ENCODE measurements around the gene GAL3ST1.
A peak's percentile ranks its signal among the peaks of the same experiment; 100 is the strongest.

The GAL3ST1 gene

DNA sequence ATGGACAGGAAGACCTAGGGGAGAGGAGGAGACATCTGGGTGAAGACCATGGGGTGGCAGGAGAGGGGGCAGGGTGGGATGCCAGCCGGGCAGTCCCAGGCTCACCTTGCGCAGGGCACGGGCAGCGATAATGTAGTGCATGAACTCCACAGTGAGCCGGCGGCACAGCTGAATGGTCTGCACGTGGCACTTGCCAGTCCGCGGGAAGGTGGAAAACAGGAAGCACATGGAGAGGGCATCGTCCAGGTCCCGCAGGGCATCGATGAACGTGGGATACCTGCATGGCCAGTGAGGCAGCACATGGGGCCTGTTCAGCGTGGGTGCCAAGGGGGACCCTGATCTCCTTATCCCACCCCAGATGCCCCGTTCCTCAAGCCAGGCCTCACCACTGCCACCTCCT is 10.0 kb upstream of the GAL3ST1 start:
- Histone ChIP-seq H2BK15ac (ENCODE audit: low read depth, poor library complexity, severe bottlenecking) (no peak overlapping the region), H3K79me1 (replicated peaks; ENCODE audit: low read length, poor library complexity, severe bottlenecking) (peaks cover 75% of the 10 kb centered on the region), H2BK120ac (ENCODE audit: low read depth, low read length) (no peak overlapping the region), H2BK5ac (ENCODE audit: low read depth, low read length, poor library complexity, severe bottlenecking) (no peak overlapping the region), H2AK5ac (ENCODE audit: low read length, severe bottlenecking) (no peak overlapping the region), H3K4me2 (ENCODE audit: low read length, poor library complexity, severe bottlenecking) (no peak overlapping the region), H3K27me3 (ENCODE audit: control insufficient read depth in 1 of 2, insufficient read depth in 1 of 2, low read length in 2 of 2) (no peaks in the 10 kb centered on the region), H2AFZ (ENCODE audit: low read depth, low read length) (no peak overlapping the region), H3K27ac (ENCODE audit: low read length, poor library complexity, severe bottlenecking) (no peak overlapping the region), H3K4me3 (ENCODE audit: insufficient read depth in 1 of 2, low read depth in 1 of 2, low read length in 2 of 2) (no peak overlapping the region), H4K91ac (ENCODE audit: low read length) (peak overlapping the region; percentile 41), H3K4ac (ENCODE audit: low read depth in 1 of 2, low read length in 2 of 2) (no peak overlapping the region), H3K36me3 (ENCODE audit: control insufficient read depth in 1 of 2, insufficient read depth in 2 of 2, low read depth in 1 of 2, low read length in 2 of 2) (peaks cover 98% of the 10 kb centered on the region in 2 experiments), H4K8ac (ENCODE audit: low read length) (no peak overlapping the region), H2BK12ac (ENCODE audit: low read length in 2 of 2) (no peak overlapping the region), H3K18ac (ENCODE audit: low read depth in 1 of 2, low read length in 2 of 2) (no peak overlapping the region), H3K14ac (ENCODE audit: low read length in 2 of 2) (no peak overlapping the region), H3K23ac (ENCODE audit: low read length in 2 of 2) (no peak overlapping the region), H3K9me3 (ENCODE audit: control insufficient read depth, low read length) (no peaks in the 10 kb centered on the region), H3K4me1 (ENCODE audit: control insufficient read depth, insufficient read depth, low read depth, low read length) (peaks cover 1% of the 10 kb centered on the region), H3K9ac (ENCODE audit: low read length) (no peak overlapping the region)
- no peak for DNase-seq
- WGBS, result 98% methylated on average over 15 of the region's 15 CpGs

DNA sequence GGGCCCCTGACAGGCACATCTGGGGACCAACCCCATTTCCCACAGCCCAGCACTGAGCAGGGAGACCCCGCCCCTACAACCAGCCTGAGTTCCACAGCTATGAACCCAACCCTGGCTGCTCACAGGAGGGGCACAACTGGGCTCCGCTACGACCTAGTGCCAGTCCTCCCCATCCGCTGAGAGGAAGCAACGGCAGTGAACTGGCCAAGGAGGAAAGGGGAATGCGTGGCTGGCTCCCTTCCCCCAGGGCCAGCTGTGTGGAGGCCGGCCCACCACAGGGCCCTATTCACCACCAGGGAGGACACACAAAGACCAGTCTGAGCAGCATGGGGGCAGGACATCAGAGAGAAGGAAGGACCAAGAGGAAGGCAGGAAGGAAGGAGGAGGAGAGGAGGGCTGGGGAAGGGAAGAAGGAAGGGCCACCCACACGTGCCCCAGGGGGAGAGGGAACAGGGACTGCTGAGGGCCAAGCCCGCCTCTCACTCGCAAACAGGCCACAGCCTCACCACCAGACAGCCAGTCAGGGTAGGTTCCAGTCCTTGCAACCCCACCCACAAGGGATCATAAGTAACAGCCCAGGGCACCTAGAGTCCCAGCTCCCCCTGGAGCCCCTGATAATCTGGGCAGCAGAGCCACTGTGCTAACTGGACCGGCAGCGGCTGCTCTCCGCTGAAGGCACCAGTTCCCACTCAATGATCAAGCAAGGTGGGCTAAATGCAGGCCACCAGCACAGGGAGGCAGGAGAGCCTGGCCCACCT is 8.5 kb upstream of the GAL3ST1 start:
- Histone ChIP-seq H3K9ac (ENCODE audit: low read length) (peak overlapping the region; percentile 18), H3K27ac (ENCODE audit: low read length, poor library complexity, severe bottlenecking) (no peak overlapping the region), H2BK5ac (ENCODE audit: low read depth, low read length, poor library complexity, severe bottlenecking) (no peak overlapping the region), H3K4me2 (ENCODE audit: low read length, poor library complexity, severe bottlenecking) (no peak overlapping the region), H3K14ac (ENCODE audit: low read length in 2 of 2) (no peak overlapping the region), H3K36me3 (ENCODE audit: control insufficient read depth in 1 of 2, insufficient read depth in 2 of 2, low read depth in 1 of 2, low read length in 2 of 2) (peaks cover 97 to 99% of the 10 kb centered on the region in 2 experiments), H3K4me3 (ENCODE audit: insufficient read depth in 1 of 2, low read depth in 1 of 2, low read length in 2 of 2) (no peak overlapping the region), H2AFZ (ENCODE audit: low read depth, low read length) (no peak overlapping the region), H3K4me1 (ENCODE audit: control insufficient read depth, insufficient read depth, low read depth, low read length) (no peaks in the 10 kb centered on the region), H3K4ac (ENCODE audit: low read depth in 1 of 2, low read length in 2 of 2) (no peak overlapping the region), H2BK15ac (ENCODE audit: low read depth, poor library complexity, severe bottlenecking) (no peak overlapping the region), H4K8ac (ENCODE audit: low read length) (no peak overlapping the region), H4K91ac (ENCODE audit: low read length) (peak overlapping the region; percentile 39), H3K23ac (ENCODE audit: low read length in 2 of 2) (no peak overlapping the region), H2BK120ac (ENCODE audit: low read depth, low read length) (no peak overlapping the region), H3K79me1 (replicated peaks; ENCODE audit: low read length, poor library complexity, severe bottlenecking) (peaks cover 63% of the 10 kb centered on the region), H2AK5ac (ENCODE audit: low read length, severe bottlenecking) (no peak overlapping the region), H3K27me3 (ENCODE audit: control insufficient read depth in 1 of 2, insufficient read depth in 1 of 2, low read length in 2 of 2) (no peaks in the 10 kb centered on the region), H3K9me3 (ENCODE audit: control insufficient read depth, low read length) (no peaks in the 10 kb centered on the region), H3K18ac (ENCODE audit: low read depth in 1 of 2, low read length in 2 of 2) (no peak overlapping the region), H2BK12ac (ENCODE audit: low read length in 2 of 2) (no peak overlapping the region)
- 92% methylated on average over 13 of the region's 13 CpGs for WGBS
- DNase-seq, result no peak

DNA sequence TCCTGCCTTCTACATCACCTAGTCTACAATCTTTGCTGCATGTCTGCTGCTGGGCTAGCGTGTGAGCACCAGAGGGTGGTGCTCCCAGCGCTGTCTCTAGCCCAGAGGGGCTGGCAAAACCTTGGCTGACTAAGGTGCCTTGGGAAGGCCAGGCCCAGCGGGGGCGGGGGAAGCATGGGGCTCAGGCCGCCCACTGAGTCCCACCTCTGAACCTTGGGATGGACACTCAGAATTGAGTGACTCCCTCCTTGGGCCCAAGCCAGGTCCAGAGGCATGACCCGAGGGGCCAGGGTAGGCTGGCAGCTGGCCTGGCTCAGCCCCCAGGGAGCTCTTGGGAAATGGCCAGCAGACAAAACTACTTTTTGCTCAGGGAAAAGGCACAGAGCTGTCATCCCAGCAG is 7.6 kb upstream of the GAL3ST1 start:
- H2BK15ac ChIP-seq (ENCODE audit: low read depth, poor library complexity, severe bottlenecking), result no peak overlapping the region
- no peak for DNase-seq
- 95% methylated on average over 6 of the region's 6 CpGs for WGBS

DNA sequence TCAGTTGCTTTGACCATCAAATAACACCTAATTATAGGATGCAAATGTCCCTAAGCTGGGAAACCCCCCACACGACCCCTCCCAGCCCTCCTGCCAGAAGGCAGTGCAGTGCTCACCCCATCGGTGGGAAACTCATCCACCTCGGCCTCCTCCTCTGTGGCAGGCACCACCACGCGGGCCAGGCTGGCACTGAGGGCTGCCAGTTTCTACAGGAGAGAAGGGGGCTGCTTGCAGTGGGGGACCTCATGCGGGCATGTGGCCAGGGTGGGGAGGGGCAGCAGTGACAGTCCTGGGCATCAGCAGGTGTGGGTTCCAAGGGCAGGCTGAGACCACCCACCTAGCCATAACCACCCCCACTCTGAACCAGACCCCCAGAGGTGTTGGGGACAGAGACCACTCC is 6.4 kb upstream of the GAL3ST1 start:
- 89% methylated on average over 5 of the region's 6 CpGs for WGBS

More for the DNA sequence above, 7.6 kb upstream of the GAL3ST1 start:
- Histone ChIP-seq H3K36me3 (ENCODE audit: control insufficient read depth in 1 of 2, insufficient read depth in 2 of 2, low read depth in 1 of 2, low read length in 2 of 2) (peaks cover 97 to 99% of the 10 kb centered on the region in 2 experiments), H2BK120ac (ENCODE audit: low read depth, low read length) (no peak overlapping the region), H3K4me3 (ENCODE audit: insufficient read depth in 1 of 2, low read depth in 1 of 2, low read length in 2 of 2) (no peak overlapping the region), H3K4me2 (ENCODE audit: low read length, poor library complexity, severe bottlenecking) (no peak overlapping the region), H2BK12ac (ENCODE audit: low read length in 2 of 2) (no peak overlapping the region), H2AFZ (ENCODE audit: low read depth, low read length) (no peak overlapping the region), H3K27ac (ENCODE audit: low read length, poor library complexity, severe bottlenecking) (no peak overlapping the region), H4K91ac (ENCODE audit: low read length) (no peak overlapping the region), H2BK5ac (ENCODE audit: low read depth, low read length, poor library complexity, severe bottlenecking) (no peak overlapping the region), H3K9me3 (ENCODE audit: control insufficient read depth, low read length) (no peaks in the 10 kb centered on the region), H3K4me1 (ENCODE audit: control insufficient read depth, insufficient read depth, low read depth, low read length) (no peaks in the 10 kb centered on the region), H3K9ac (ENCODE audit: low read length) (peak overlapping the region; percentile 18), H4K8ac (ENCODE audit: low read length) (no peak overlapping the region), H3K4ac (ENCODE audit: low read depth in 1 of 2, low read length in 2 of 2) (no peak overlapping the region), H2AK5ac (ENCODE audit: low read length, severe bottlenecking) (no peak overlapping the region), H3K23ac (ENCODE audit: low read length in 2 of 2) (no peak overlapping the region), H3K18ac (ENCODE audit: low read depth in 1 of 2, low read length in 2 of 2) (no peak overlapping the region), H3K79me1 (replicated peaks; ENCODE audit: low read length, poor library complexity, severe bottlenecking) (peaks cover 55% of the 10 kb centered on the region), H3K27me3 (ENCODE audit: control insufficient read depth in 1 of 2, insufficient read depth in 1 of 2, low read length in 2 of 2) (no peaks in the 10 kb centered on the region), H3K14ac (ENCODE audit: low read length in 2 of 2) (no peak overlapping the region)

More for the DNA sequence above, 6.4 kb upstream of the GAL3ST1 start:
- H4K91ac ChIP-seq (ENCODE audit: low read length), result no peak overlapping the region
- H3K4ac ChIP-seq (ENCODE audit: low read depth in 1 of 2, low read length in 2 of 2), result no peak overlapping the region
- no peak overlapping the region for H2AFZ ChIP-seq (ENCODE audit: low read depth, low read length)
- no peak overlapping the region for H3K23ac ChIP-seq (ENCODE audit: low read length in 2 of 2)
- H4K8ac ChIP-seq (ENCODE audit: low read length), result no peak overlapping the region
- H2BK15ac ChIP-seq (ENCODE audit: low read depth, poor library complexity, severe bottlenecking), result no peak overlapping the region
- DNase-seq, result no peak
- H3K27me3 ChIP-seq (ENCODE audit: control insufficient read depth in 1 of 2, insufficient read depth in 1 of 2, low read length in 2 of 2), result no peaks in the 10 kb centered on the region
- H3K14ac ChIP-seq (ENCODE audit: low read length in 2 of 2), result no peak overlapping the region
- H2BK120ac ChIP-seq (ENCODE audit: low read depth, low read length), result no peak overlapping the region
- H3K18ac ChIP-seq (ENCODE audit: low read depth in 1 of 2, low read length in 2 of 2), result no peak overlapping the region
- H3K4me2 ChIP-seq (ENCODE audit: low read length, poor library complexity, severe bottlenecking), result no peak overlapping the region
- H3K9me3 ChIP-seq (ENCODE audit: control insufficient read depth, low read length), result no peaks in the 10 kb centered on the region
- no peak overlapping the region for H2AK5ac ChIP-seq (ENCODE audit: low read length, severe bottlenecking)
- no peak overlapping the region for H3K27ac ChIP-seq (ENCODE audit: low read length, poor library complexity, severe bottlenecking)
- H2BK12ac ChIP-seq (ENCODE audit: low read length in 2 of 2), result no peak overlapping the region
- peaks cover 47% of the 10 kb centered on the region for H3K79me1 ChIP-seq (replicated peaks; ENCODE audit: low read length, poor library complexity, severe bottlenecking)
- H3K4me1 ChIP-seq (ENCODE audit: control insufficient read depth, insufficient read depth, low read depth, low read length), result peaks cover under 1% of the 10 kb centered on the region
- no peak overlapping the region for H2BK5ac ChIP-seq (ENCODE audit: low read depth, low read length, poor library complexity, severe bottlenecking)
- no peak overlapping the region for H3K9ac ChIP-seq (ENCODE audit: low read length)
- no peak overlapping the region for H3K4me3 ChIP-seq (ENCODE audit: insufficient read depth in 1 of 2, low read depth in 1 of 2, low read length in 2 of 2)
- H3K36me3 ChIP-seq (ENCODE audit: control insufficient read depth in 1 of 2, insufficient read depth in 2 of 2, low read depth in 1 of 2, low read length in 2 of 2), result peaks cover 97 to 99% of the 10 kb centered on the region in 2 experiments

Data from mesenchymal stem cell (in vitro differentiated cells and primary cell).